HG02610 (cell line): ENCODE data around the gene FOXP3.
"Not testable (repeated sequence)": the region's sequence is repeated elsewhere in the genome, so short reads cannot be mapped to it uniquely, and the experiment has no call there.

Experiments
- ATAC-seq: cut with Tn5 transposase; IDR thresholded peaks from one replicate; pipeline ENCODE4 v1.9.1; 2021; ENCODE audit warnings: mild to moderate bottlenecking, moderate library complexity; ENCODE audit not compliant: unreplicated experiment

The FOXP3 gene, protein sequence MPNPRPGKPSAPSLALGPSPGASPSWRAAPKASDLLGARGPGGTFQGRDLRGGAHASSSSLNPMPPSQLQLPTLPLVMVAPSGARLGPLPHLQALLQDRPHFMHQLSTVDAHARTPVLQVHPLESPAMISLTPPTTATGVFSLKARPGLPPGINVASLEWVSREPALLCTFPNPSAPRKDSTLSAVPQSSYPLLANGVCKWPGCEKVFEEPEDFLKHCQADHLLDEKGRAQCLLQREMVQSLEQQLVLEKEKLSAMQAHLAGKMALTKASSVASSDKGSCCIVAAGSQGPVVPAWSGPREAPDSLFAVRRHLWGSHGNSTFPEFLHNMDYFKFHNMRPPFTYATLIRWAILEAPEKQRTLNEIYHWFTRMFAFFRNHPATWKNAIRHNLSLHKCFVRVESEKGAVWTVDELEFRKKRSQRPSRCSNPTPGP

DNA sequence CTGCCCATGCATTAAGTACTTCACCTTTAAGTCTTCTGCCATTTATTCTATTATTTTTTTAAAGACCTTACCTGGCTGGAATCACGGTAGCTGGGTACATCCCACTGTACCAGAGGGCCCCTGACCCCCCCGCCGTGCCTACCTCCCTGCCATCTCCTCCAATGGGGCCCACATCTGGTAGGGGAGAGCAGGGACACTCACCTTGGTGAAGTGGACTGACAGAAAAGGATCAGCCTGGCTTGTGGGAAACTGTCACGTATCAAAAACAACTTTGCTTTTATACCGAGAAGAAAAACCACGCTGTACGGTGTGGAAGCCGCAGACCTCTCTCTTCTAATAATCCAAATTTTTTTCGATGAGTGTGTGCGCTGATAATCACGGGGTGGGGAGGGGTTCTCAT lies at the start of gene FOXP3:
Gene FOXP3, minus strand, starts transcription at position 251 of the 400 bp plus-strand sequence. CDS start 6,205 bp downstream, outside the sequence.
- ATAC-seq: no peak

DNA sequence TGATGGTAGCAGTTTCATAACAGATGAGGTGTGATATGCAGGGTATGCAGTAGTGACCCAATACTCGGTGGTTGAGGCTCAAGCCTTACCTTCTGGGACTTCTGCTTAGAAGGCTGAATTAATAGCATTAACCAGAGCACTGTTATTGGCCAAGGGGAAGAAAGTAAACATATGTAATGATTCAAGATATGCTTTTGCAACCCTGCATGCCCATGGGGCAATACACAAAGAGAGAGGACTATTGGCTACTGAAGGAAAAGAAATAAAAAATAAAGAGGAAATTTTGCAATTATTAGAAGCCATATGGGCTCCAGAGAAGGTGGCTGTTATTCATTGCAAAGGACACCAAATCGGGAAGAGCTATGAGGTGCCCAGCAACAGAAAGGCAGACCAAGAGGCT lies 47.7 kb upstream of the FOXP3 start:
- ATAC-seq: no peak

DNA sequence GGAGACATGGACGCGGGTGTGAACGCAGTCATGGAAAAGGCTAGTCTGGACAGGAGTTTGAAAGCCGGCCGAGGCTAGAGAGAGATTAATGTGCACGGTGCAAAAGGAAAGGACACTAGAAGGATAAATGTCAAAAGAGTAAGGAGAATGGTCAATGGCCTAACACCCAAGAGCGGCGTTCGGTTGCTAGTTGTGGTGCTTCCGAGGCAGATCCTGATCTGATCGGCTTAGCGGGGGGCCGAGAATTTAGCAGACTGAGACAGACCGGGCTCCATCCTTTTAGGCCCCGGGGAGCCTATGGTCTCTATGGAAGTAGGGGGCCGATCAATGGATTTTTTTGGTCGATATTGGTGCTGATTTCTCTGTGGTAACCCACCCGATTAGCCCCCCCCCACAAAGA lies 45.9 kb upstream of the FOXP3 start:
- ATAC-seq: no peak

DNA sequence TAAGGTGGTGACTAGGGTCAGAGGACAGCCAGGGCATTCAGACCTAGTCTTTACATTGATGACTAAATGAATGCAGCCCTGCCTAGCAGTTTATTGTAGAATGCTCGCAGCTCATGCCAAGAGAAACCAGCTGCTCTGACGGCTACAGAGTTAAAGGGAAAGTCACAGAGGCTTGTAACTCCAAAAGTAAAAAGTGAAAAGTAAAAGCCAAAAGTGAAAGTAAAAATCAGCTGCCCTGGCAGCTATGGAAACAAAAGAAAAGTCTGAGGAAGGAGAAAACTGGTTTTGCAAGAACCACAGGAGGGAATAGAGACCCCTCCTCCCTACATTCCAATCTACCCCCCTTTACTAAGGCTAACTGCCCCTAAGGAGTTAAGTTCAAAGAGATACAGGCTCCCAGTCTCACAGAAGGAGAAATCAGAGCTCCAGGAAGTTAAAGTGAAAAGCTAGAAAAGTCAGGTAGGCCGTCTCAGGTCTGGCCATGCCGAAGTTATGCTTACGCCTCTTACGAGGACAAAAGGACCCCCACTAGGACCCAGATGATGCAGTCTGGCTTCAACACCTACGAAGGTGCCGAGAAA lies 45.0 kb upstream of the FOXP3 start:
- ATAC-seq: no peak

DNA sequence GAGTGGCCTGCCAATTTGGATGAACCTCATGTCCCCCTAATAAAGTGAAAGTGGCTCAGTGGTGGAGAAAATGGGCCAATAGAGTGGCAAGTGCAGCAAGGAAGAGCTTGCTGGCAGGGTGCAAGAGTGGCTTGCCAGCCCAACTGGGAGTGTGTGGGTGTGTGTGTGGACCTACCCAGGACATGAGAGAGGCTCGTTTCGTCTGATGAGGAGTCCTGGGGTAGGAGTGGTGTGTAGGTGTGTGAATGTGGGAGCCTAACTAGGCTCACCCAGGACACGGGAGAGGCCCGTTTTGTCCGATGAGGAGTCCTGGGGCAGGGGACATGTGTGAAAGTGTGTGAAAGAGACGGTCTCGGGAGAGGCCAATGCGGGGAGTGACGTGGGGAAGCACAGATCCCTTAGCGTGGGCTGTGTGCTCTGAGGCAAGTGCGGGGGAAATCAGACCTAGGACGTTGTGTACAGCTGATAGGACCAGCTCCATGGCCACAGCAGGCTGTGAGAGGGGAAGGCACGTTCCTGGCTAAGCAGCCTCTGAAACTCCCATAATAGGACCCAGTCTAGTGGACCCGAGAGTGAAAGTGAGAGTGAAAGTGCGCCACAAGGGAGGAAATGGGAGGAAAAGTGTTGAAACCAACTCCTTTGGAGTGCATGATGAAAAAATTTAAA lies 44.2 kb upstream of the FOXP3 start:
- no peak for ATAC-seq

DNA sequence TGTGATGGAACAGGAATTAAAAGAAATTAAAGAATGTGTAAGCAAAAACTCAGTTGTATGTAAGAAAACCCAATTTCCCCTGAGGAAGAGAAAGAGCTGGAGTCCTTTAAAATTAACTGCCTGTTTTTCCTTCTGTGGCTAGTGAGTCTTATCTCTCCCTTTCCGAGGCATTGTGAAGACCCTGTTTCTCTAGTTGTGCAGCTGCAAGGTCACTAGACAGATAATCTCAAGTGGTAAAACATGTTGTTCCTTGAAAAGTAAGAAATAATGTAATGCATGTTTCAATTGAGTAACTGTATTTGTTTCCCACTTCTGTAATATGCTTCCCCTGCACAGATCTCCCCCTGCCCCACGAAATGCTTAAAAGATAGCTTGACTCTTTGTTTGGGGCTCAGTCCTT lies 43.3 kb upstream of the FOXP3 start:
- not testable (repeated sequence) for ATAC-seq

DNA sequence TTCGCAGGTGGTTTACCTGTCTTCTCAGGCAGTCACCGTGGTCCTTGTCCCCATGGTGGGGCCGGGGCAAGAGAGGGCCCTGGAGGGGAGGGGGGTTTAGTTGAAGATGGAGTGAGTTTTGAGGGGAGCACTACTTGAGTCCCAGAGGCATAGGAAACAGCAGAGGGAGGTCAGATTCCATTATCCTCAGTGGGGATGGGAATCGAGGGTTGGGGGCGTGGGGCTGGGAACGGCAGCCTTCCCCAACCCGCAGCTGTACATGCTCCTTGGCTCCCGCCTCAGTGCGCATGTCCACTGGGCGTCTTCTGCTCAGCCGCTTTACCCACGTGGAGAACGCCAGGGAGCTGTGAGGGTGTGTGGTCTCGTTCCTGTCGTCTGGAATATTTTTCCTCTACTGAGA lies 38.8 kb upstream of the FOXP3 start, which contains the start of gene GAGE10:
Gene GAGE10, plus strand, starts transcription at position 301 of the 400 bp plus-strand sequence. CDS start 1,214 bp downstream, outside the sequence.
- no peak for ATAC-seq

DNA sequence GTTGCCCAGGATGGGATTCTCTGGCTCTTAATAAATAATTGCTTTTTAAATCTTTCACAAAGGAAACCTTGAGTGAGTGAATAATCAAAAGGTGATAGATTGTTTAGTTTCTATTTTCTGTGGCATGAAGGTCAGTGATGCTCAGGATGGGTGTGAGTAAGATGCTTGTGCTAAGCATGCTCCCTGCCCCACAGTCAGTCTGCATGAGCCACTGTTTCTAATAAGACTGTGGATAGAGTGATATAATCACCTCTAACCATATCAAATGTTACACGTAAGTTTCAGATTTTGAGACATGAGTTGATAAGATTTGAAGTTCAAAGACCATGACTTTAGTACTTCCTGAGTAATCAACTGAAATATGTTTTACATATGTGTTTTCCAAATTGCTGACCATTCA lies 36.2 kb upstream of the FOXP3 start:
- no peak for ATAC-seq

DNA sequence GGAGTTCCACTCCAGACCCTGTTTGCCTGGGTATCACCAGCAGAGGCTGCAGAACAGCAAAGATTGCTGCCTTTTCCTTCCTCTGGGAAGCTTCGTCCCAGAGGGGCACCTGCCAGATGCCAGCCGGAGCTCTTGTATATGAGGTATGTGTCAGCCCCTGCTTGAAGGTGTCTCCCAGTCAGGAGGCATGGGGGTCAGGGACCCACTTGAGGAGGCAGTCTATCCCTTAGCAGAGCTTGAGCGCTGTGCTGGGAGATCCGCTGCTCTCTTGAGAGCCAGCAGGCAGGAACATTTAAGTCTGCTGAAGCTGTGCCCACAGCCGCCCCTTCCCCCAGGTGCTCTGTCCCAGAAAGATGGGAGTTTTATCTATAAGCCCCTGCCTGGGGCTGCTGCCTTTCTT lies 34.8 kb upstream of the FOXP3 start:
- ATAC-seq: not testable (repeated sequence)

DNA sequence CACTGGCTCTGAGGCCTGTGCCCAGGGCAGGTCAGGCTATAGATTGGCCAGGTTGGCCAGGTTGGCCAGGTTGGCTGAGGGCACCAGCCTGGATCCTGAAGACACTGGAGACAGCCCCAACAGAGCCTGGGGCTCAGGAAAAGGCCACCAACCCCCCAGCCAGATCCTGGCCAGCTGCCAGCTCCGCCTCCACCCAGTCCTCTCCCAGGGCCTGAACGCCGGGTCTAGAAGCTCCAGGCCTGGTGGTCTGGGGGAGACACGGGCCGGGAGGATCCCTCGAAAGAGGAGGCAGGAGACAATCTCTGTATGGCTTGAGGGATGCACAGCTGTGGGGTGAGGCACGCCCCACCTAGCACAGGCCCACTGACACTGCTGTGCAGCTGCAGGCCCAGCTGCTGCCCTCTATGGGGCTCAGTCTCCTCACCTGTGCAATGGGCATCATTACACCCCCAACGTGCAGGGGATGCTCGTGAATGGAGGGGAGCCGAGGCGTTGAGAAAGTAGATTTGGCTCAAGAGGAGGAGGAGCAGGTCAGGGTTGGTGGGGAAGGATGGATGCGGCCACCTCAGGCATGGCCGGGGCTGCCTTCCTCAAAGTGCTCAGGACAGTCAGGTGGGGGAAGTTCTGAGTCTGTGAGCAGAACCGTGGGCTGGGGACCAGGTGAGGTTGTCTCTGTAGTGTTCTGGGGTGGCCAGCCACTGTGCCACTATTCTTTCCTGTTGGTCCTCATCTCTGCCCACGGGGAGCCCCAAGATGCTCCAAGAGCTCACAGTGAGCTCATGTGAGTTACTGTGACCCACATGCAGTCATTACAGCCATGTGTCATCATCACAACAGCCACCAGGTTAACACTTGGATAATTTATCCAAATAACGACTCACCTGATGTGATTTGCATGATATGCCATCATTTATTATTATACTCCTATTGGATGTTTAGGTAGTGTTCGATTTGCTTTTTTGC lies 28.2 kb upstream of the FOXP3 start:
- no peak for ATAC-seq

DNA sequence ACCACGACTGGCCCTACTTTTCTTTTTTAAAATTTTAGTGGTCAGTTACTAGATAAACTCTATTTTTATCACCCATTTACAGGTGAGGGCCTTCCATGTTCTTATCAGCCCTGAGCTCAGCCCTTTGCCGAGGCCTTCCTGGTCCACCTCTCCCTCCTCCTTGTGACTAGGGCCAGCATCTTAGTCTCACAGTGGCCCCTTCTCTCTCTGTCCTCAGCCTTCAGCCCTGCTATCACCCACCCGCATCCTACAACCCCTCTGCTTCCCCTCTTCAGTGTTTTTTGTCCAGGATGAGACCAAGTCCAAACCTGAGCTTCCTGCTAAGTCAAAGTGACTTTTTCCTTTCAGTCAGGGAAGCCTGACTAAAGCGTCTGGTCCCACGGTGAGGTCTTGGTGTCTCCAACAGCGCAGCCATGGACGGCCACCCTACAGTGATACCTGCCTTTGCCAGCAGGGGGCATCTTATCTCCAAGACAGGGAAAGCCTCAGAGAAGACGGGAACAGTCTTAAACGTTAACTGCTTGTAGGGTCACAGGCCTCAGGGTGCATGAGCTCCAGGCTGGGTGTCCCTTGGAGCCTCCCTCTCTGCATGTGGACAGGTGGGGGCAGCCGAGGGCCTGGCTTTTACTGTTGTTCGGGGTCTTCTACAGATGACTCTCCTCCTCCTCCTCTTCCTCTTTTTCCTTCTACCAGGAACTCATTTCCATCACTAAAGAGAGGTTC lies 27.3 kb upstream of the FOXP3 start:
- ATAC-seq: no peak

DNA sequence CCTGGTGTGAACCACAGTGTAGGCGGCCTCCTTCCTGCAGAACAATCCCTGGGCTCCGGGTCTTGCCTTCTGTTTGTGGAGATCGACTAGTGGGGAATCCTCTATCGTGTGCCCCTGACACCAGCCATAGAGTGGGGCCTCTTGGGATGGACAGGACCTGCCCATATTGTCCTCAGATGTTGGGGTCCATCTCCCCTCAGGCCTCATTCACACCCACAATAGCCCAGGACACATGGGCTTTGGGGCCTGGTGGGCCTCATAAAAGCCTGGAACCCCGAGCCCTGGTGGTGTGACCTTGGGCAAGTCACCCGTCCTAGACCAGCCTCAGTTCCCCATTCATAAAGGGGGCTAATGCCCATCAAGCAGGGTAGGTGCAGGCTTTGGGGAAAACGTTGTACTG lies 25.7 kb upstream of the FOXP3 start:
- no peak for ATAC-seq

DNA sequence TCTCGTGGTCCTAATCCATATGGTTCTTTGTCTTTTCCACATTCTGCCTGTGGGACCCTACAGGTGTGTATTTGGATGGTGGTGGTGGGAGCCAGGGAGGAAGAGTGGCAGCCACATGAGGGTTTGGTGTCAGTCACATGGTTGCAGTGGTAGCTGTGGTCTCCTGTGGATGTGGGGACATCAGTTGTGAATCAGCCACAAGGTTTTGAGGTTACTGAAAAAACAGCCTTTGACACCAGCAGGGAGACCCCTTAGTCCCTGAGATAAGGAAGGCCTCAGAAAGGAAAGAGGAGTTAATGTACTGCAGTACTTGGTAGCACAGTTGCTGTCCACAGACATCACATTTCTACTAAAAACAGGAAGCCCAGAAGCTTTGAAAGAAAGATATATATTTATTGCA lies 23.2 kb upstream of the FOXP3 start:
- no peak for ATAC-seq

DNA sequence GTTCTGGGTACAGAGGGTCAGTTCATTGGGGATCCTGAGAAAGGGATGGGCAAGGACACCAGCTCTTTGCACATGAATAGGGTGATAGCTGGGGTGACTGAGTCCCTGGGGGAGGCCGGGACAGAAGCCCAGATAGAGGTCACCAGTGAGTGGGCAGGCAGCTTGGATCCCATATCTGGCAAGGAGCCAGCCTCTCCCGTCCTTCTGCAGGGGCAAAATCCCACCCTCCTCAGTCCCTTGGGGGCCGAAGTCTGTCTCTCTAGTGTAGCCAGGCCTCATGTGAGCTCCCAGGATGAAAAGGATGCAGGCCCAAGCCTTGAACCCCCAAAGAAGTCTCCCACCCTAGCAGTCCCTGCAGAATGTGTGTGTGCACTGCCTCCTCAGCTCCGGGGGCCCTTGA lies 22.1 kb upstream of the FOXP3 start:
- ATAC-seq: no peak

DNA sequence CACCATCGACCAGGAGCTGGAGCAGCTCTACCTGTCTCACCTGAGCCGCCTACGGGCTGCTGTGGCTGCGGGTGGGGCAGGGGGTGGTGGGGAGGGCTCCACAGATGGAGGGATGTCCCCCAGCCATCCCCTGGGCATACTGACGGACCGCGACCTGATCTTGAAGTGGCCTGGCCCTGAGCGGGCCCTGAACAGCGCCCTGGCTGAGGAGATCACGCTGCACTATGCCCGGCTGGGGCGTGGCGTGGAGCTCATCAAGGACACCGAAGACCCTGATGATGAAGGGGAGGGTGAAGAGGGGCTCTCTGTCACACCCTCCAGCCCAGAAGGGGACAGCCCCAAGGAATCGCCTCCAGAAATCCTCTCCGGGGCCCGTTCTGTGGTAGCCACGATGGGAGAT lies 21.6 kb upstream of the FOXP3 start:
- no peak for ATAC-seq

DNA sequence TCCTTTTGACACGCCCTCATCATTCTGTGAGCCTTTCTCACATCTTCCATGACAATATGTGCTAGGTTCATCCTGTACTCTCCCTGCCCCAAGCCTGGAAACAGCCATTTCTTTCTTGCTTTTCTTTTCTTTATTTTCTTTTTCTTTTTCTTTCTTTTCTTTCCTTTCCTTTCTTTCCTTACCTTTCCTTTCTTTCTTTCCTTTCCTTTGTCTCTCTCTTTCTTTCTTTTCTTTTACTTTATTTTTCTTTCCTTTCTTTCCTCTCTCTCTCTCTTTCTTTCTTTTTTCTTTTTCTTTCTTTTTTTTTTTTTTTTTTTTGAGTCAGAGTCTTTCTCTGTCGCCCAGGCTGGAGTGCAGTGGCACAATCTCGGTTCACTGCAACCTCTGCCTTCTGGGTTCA lies 19.7 kb upstream of the FOXP3 start:
- ATAC-seq: no peak

DNA sequence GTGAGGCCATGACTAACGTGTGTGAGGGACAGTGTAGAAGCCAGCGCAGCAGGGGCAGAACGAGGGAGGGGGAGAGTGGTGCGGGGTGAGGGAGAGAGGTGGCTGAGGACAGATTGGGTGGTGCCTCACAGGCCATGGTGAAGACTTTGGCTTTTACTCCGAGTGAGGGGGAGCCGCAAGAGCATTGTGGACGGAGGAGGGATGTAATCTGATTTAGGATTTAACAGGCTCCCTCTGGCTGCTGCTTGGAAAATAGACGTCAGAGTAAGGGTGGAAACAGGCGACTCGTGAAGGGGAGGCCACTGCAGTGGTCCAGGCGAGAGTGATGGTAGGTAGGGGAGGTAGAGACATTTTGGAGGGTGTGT lies 18.1 kb upstream of the FOXP3 start:
- no peak for ATAC-seq

DNA sequence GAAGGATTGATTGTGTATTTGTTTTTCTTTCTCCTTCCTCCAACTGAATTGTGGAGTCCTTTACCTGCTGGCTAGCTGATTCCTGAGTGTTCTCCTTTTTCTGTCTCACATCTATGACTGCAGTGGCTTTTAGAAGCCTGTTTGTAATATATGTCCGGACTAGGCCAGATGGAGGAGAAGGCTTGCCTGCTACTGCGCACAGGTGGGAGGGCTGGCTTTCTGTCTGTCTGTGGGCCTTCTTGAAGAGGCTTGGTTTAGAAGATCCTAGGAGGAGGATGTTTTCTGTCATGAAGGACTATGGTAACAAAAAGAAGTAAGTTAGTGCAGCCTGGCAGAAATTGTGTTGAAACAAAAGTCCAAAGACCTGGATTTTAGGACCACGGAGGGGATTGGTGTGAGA lies 13.6 kb upstream of the FOXP3 start:
- no peak for ATAC-seq

DNA sequence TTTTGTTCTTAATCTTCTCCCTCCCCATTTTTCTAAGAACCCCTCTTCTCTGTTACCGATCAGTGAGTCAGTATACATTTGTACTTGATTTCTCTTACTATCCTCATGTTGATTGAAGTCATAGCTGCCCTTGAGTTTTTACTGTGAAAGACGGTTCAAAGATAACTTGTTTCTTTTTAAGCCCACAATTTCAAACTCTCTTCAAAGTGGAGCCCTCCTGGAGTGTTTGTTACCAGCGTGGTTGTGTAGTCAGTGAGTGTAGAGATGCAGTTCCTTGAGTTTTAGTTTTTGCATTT lies 13.0 kb upstream of the FOXP3 start:
- no peak for ATAC-seq
